ENCODE data around the gene PROS1. TPM values are rescaled to one million over a fixed set of nuclear protein-coding genes. Genes with fewer than 3 reads are reported as not detected.

Gene PROS1
- total and polyA plus RNA-seq, 10 of the 15 experiments (the other 5 are each of a cell fraction or from before 2014, with no cell fraction given) = 0.10 TPM; not detected in 9

DNA sequence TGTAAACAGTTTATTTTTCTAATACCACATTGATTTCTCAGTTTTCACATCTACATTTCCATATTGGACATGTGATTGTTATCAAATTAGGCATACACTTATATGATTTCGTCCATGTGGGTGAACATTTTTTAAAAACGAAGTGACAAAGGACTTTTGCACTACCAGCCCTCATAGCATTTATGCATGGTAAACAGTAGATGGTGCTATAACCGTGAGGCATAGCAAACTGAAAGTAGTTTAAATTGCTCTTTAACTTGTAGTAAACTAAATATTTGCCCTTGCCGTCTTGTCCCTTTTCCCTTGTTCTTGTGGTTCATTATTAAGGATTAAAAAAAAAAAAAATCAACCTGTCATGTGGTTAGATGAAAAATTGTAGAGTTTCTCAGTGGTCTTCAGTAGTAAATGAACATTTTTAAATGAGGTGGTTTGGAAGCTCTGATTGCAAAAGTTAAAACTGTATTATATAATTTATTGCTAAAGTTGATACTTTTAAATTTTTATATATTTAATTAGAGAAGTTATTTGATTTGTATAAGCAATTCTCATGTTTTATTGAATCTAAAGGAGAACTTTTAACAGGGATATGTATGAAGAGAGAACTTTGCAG is 30.7 kb upstream of the PROS1 start (continued):
- TF ChIP-seq RELA (IDR thresholded peaks at IDR 0.05; ENCODE audit: borderline replicate concordance, partially characterized antibody) (no peak), SMC3 (IDR thresholded peaks at IDR 0.05; ENCODE audit: borderline replicate concordance, low read length) (peak; percentile 79)
- TF ChIP-seq, protein P1, sequence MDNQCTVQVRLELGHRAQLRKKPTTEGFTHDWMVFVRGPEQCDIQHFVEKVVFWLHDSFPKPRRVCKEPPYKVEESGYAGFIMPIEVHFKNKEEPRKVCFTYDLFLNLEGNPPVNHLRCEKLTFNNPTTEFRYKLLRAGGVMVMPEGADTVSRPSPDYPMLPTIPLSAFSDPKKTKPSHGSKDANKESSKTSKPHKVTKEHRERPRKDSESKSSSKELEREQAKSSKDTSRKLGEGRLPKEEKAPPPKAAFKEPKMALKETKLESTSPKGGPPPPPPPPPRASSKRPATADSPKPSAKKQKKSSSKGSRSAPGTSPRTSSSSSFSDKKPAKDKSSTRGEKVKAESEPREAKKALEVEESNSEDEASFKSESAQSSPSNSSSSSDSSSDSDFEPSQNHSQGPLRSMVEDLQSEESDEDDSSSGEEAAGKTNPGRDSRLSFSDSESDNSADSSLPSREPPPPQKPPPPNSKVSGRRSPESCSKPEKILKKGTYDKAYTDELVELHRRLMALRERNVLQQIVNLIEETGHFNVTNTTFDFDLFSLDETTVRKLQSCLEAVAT (IDR thresholded peaks at IDR 0.05) = 0 out of 2 replicates have a peak, but pooled peaks have one; percentile 22
- TF ChIP-seq, protein P2, sequence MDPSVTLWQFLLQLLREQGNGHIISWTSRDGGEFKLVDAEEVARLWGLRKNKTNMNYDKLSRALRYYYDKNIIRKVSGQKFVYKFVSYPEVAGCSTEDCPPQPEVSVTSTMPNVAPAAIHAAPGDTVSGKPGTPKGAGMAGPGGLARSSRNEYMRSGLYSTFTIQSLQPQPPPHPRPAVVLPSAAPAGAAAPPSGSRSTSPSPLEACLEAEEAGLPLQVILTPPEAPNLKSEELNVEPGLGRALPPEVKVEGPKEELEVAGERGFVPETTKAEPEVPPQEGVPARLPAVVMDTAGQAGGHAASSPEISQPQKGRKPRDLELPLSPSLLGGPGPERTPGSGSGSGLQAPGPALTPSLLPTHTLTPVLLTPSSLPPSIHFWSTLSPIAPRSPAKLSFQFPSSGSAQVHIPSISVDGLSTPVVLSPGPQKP (IDR thresholded peaks at IDR 0.05; ENCODE audit: low read depth, low read length) = no peak

DNA sequence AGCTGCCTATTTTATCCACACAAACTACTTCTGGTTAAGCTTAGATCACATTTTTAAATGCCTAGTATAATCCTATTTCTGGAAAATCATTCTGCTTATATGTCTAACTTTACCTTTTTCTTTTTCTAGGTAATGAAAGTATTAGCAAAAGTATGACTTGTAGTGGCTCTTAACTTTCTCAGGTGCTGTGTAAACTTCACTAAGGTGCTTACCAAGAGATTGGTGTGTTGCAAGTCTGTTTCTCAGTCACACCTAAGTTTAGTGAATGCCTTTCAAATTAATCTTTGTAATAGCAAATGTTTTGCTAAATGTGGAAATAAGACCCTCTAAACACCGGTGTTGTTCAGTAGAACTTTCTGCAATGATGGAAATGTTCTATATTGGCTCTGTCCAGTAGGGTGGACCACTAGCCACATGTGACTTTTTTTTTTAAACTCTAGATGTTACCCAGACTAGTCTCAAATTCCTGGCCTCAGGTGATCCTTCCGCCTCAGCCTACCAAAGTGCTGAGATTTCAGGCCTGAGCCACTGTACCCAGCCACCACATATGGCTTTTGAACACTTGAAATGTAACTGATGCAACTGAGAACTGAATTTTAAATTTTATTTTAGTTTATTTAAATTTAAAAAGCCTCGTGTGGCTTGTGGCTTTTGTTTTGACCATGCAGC is 28.3 kb upstream of the PROS1 start:
- no peak overlapping the region for H3K4me2 ChIP-seq (ENCODE audit: control insufficient read depth, insufficient read depth)
- ATAC-seq (no peak), DNase-seq (ENCODE audit: low read depth, low spot score) (no peak), FAIRE-seq (no peak)
- in situ Hi-C loops (cut with MboI) = no loop called here
- no TSS peak for BruUV-seq (replicated peaks)
- CTCF ChIA-PET = interaction anchor here (1.1 to 12.2 kb wide), 3 partner anchors 12 to 100 kb away, joined by 6 to 164 read pairs (median 6); partner anchors contain the start of genes DHFR2 and NSUN3
- intact Hi-C loops (cut with micrococcal nuclease; ENCODE audit: unreplicated experiment) = loop anchor here (5.0 kb wide), 1 partner anchor 245 kb away; no protein-coding TSS in a partner anchor
- TF ChIP-seq, protein P3, sequence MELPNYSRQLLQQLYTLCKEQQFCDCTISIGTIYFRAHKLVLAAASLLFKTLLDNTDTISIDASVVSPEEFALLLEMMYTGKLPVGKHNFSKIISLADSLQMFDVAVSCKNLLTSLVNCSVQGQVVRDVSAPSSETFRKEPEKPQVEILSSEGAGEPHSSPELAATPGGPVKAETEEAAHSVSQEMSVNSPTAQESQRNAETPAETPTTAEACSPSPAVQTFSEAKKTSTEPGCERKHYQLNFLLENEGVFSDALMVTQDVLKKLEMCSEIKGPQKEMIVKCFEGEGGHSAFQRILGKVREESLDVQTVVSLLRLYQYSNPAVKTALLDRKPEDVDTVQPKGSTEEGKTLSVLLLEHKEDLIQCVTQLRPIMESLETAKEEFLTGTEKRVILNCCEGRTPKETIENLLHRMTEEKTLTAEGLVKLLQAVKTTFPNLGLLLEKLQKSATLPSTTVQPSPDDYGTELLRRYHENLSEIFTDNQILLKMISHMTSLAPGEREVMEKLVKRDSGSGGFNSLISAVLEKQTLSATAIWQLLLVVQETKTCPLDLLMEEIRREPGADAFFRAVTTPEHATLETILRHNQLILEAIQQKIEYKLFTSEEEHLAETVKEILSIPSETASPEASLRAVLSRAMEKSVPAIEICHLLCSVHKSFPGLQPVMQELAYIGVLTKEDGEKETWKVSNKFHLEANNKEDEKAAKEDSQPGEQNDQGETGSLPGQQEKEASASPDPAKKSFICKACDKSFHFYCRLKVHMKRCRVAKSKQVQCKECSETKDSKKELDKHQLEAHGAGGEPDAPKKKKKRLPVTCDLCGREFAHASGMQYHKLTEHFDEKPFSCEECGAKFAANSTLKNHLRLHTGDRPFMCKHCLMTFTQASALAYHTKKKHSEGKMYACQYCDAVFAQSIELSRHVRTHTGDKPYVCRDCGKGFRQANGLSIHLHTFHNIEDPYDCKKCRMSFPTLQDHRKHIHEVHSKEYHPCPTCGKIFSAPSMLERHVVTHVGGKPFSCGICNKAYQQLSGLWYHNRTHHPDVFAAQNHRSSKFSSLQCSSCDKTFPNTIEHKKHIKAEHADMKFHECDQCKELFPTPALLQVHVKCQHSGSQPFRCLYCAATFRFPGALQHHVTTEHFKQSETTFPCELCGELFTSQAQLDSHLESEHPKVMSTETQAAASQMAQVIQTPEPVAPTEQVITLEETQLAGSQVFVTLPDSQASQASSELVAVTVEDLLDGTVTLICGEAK (IDR thresholded peaks at IDR 0.05; ENCODE audit: borderline replicate concordance) = no peak
- no peak for TF ChIP-seq ZBED1 (IDR thresholded peaks at IDR 0.05; ENCODE audit: borderline replicate concordance)
- no peak for TF ChIP-seq CHD1 (IDR thresholded peaks at IDR 0.05; ENCODE audit: low read depth, low read length)
- H3K27me3 ChIP-seq (replicated peaks in 1 of 2; ENCODE audit: control insufficient read depth in 2 of 2, insufficient read depth in 2 of 2, low read length in 1 of 2) = no peaks in the 10 kb centered on the region
- no peak overlapping the region for H2AFZ ChIP-seq (ENCODE audit: control insufficient read depth, low read depth, low read length)
- no peaks in the 10 kb centered on the region for H4K20me1 ChIP-seq (ENCODE audit: control insufficient read depth, insufficient read depth)
- WGBS (ENCODE audit: insufficient coverage, insufficient replicate concordance, low lambda C conversion rate, missing lambda C conversion rate) = 46% methylated on average over 3 of the region's 3 CpGs
- POLR2A ChIA-PET = interaction anchor here (0.9 kb wide), 1 partner anchor 64 kb away, joined by 3 read pairs; no protein-coding TSS in a partner anchor
- RAD21 ChIA-PET (ENCODE audit: unreplicated experiment) = interaction anchor here (0.5 to 3.4 kb wide), 3 partner anchors 36 to 68 kb away, joined by 4 to 12 read pairs (median 7); partner anchors contain the start of genes DHFR2 and NSUN3
- H3K4me3 ChIP-seq = no peak overlapping the region
- H3K36me3 ChIP-seq (ENCODE audit: control insufficient read depth in 2 of 2, insufficient read depth in 2 of 2, low read length in 1 of 2) = no peaks in the 10 kb centered on the region; a peak in 1 of 4 replicates
- SMC1A ChIA-PET (ENCODE audit: uncharacterized antibody, unreplicated experiment) = interaction anchor here (0.9 to 3.7 kb wide), 6 partner anchors 9 to 267 kb away, joined by 3 to 38 read pairs (median 4); no protein-coding TSS in a partner anchor
- H3K27ac ChIP-seq (ENCODE audit: control insufficient read depth, insufficient read depth) = no peak overlapping the region
- no peak overlapping the region for H3K9ac ChIP-seq (ENCODE audit: control insufficient read depth, insufficient read depth, low read length)
- no peaks in the 10 kb centered on the region for H3K79me2 ChIP-seq (ENCODE audit: control insufficient read depth, insufficient read depth, low read length)
- no peaks in the 10 kb centered on the region for H3K9me3 ChIP-seq (replicated peaks; ENCODE audit: control insufficient read depth, insufficient read depth, low read length)
- H3K4me1 ChIP-seq (ENCODE audit: control insufficient read depth, insufficient read depth, low read length) = no peaks in the 10 kb centered on the region

Data from GM12878 (cell line).